ENCODE data around the gene HMCN2.

DNA sequence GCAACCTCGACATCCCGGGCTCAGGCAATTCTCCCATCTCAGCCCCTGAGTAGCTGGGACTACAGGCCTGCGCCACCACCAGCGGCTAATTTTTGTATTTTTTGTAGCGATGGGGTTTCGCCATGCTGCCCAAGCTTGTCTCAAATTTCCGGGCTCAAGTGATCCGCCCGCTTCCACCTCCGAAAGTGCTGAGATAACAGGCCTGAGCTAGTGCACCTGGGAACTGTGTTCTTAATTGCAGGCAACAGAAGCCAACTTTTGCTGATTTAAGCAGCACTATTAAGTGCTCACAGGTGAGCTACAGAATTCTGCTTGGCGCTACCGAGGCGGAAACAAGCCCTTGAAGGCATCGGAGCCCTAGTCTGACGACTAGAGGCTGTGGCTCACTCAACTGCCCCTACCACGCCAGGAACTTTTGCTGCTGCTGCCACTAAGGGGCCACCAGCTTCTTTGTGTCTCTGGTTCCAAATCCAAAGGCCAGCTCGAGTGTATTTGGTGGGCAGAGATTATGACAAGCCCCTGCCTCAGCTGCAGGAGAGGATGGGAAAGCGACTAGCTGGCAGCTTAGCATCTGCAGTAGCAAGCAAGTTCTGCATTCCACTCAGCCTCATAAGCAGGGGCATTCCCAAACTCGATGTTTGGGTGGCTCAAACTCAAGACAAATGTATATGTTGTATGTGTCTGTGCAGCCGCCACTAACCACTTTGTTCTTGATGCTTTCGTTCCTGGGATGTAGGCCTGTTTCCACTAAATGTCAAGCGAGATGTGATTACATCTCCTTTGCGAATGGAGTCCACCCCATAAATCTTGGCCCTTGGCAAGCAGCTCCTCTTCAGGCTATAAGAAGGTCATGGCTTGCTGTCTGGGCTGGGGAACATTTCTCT, 10.6 kb upstream of the HMCN2 start:
- TF ChIP-seq, protein P1, sequence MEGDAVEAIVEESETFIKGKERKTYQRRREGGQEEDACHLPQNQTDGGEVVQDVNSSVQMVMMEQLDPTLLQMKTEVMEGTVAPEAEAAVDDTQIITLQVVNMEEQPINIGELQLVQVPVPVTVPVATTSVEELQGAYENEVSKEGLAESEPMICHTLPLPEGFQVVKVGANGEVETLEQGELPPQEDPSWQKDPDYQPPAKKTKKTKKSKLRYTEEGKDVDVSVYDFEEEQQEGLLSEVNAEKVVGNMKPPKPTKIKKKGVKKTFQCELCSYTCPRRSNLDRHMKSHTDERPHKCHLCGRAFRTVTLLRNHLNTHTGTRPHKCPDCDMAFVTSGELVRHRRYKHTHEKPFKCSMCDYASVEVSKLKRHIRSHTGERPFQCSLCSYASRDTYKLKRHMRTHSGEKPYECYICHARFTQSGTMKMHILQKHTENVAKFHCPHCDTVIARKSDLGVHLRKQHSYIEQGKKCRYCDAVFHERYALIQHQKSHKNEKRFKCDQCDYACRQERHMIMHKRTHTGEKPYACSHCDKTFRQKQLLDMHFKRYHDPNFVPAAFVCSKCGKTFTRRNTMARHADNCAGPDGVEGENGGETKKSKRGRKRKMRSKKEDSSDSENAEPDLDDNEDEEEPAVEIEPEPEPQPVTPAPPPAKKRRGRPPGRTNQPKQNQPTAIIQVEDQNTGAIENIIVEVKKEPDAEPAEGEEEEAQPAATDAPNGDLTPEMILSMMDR (IDR thresholded peaks at IDR 0.05), result no peak
- TF ChIP-seq POLR2A (IDR thresholded peaks at IDR 0.05), result no peak
- TF ChIP-seq POLR2AphosphoS5 (IDR thresholded peaks at IDR 0.05), result no peak

Data from stomach (tissue), 4 donors.